GM12878 (cell line): ENCODE data around the gene EGFR. TPM values are rescaled to one million over a fixed set of nuclear protein-coding genes. Genes with fewer than 3 reads are reported as not detected.

ENCODE experiments used
- ATAC-seq: fragments of 200-7000 bp; cut with Tn5 transposase; 3 replicates; pipeline ENCODE4 v1.9.1; 2020; ENCODE audit warnings: mild to moderate bottlenecking, moderate library complexity
- BruUV-seq: library from RNA; stranded (reverse); fragments of 400-500 nt; replicated peaks from 2 replicates; lab custom pipeline; 2021; lab: Mats Ljungman, UMichigan
- CTCF ChIA-PET: fragments of 300-600 bp; sonication (Branson Sonifier 250); formaldehyde crosslinking; extraction: SDS; loops from one replicate; lab custom pipeline; 2021; ENCODE audit warnings: inconsistent platforms; lab: Yijun Ruan, JAX
- POLR2A ChIA-PET: fragments of 350-600 bp; formaldehyde crosslinking; extraction: SDS; loops from one replicate; lab custom pipeline; 2021; ENCODE audit warnings: inconsistent platforms; lab: Charles Lee
- RAD21 ChIA-PET: fragments of 300-600 bp; sonication (Branson Sonifier 250); formaldehyde crosslinking; loops from one replicate; lab custom pipeline; 2023; ENCODE audit warnings: antibody characterized with exemption; ENCODE audit not compliant: unreplicated experiment; lab: Charles Lee
- SMC1A ChIA-PET: fragments of 300-600 bp; sonication (Branson Sonifier 250); formaldehyde crosslinking; loops from one replicate; lab custom pipeline; 2023; ENCODE audit not compliant: unreplicated experiment, uncharacterized antibody; lab: Charles Lee
- DNase-seq: peaks from one replicate; pipeline ENCODE4 v3.0.0-alpha.2; 2011; ENCODE audit warnings: low read depth, low spot score
- FAIRE-seq: peaks from 3 replicates; lab custom pipeline; 2011; peaks lifted over from hg19 to GRCh38; lab: Jason Lieb, UNC
- H2AFZ ChIP-seq: 2 replicates; pipeline ENCODE4 v1.6.0; 2011; ENCODE audit warnings: low read depth, low read length, control low read depth; ENCODE audit not compliant: control insufficient read depth
- H3K27ac ChIP-seq: 2 replicates; pipeline ENCODE4 v1.5.1; 2011; ENCODE audit warnings: control low read depth; ENCODE audit not compliant: control insufficient read depth, insufficient read depth
- H3K27me3 ChIP-seq, 2 experiments: replicated peaks in 1 of 2; 2 replicates each; pipeline versions ENCODE4 v1.6.0 to v1.6.1; 2011; ENCODE audit warnings: low read length in 1 of 2; ENCODE audit not compliant: control insufficient read depth in 2 of 2, insufficient read depth in 2 of 2
- H3K36me3 ChIP-seq, 2 experiments: 2 replicates each; pipeline ENCODE4 v1.5.1; 2011; ENCODE audit warnings: low read length in 1 of 2; ENCODE audit not compliant: control insufficient read depth in 2 of 2, insufficient read depth in 2 of 2
- H3K4me1 ChIP-seq: 2 replicates; pipeline ENCODE4 v1.6.1; 2011; ENCODE audit warnings: mild to moderate bottlenecking, low read length, moderate library complexity, mixed read lengths; ENCODE audit not compliant: control insufficient read depth, insufficient read depth
- H3K4me2 ChIP-seq: 2 replicates; pipeline ENCODE4 v1.6.0; 2011; ENCODE audit warnings: control low read depth; ENCODE audit not compliant: control insufficient read depth, insufficient read depth
- H3K4me3 ChIP-seq: fragments of 200-600 bp; sonication (generic); 2 replicates; pipeline ENCODE4 v1.5.1; 2016
- H3K79me2 ChIP-seq: 2 replicates; pipeline ENCODE4 v1.6.0; 2011; ENCODE audit warnings: low read length; ENCODE audit not compliant: control insufficient read depth, insufficient read depth
- H3K9ac ChIP-seq: 2 replicates; pipeline ENCODE4 v1.8.0; 2011; ENCODE audit warnings: low read length, control low read depth, mixed read lengths; ENCODE audit not compliant: control insufficient read depth, insufficient read depth
- H3K9me3 ChIP-seq: replicated peaks from 3 replicates; pipeline ENCODE4 v1.5.1; 2011; ENCODE audit warnings: mild to moderate bottlenecking, low read length; ENCODE audit not compliant: control insufficient read depth, insufficient read depth
- H4K20me1 ChIP-seq: 2 replicates; pipeline ENCODE4 v1.6.0; 2011; ENCODE audit not compliant: control insufficient read depth, insufficient read depth
- CHD2 ChIP-seq: IDR thresholded peaks from 2 replicates; pipeline ENCODE4 v1.6.1; 2011; ENCODE audit warnings: low read depth, low read length, improper control_type of control experiment, borderline replicate concordance
- NFYA ChIP-seq: IDR thresholded peaks from 2 replicates; pipeline ENCODE4 v1.6.1; 2011; ENCODE audit warnings: low read depth, mild to moderate bottlenecking, low read length, improper control_type of control experiment, borderline replicate concordance
- POLR2AphosphoS5 ChIP-seq: IDR thresholded peaks from 2 replicates; pipeline ENCODE4 v1.6.1; 2011; ENCODE audit warnings: mild to moderate bottlenecking, low read length, inconsistent platforms
- SRF ChIP-seq, 2 experiments: IDR thresholded peaks; 2 replicates each; pipeline ENCODE4 v1.6.1; 2011; ENCODE audit warnings: low read depth in 2 of 2, low read length in 2 of 2, mild to moderate bottlenecking in 1 of 2, moderate library complexity in 1 of 2
- STAT3 ChIP-seq: IDR thresholded peaks from 2 replicates; pipeline ENCODE4 v1.6.1; 2011; ENCODE audit warnings: low read depth, low read length, improper control_type of control experiment
- WGBS: methylation state at CpG from one replicate; pipeline ENCODE4 v1.1.6; 2016; ENCODE audit warnings: low lambda C conversion rate; ENCODE audit not compliant: insufficient replicate concordance, insufficient coverage; ENCODE audit errors: missing lambda C conversion rate; 5-methylcytosine and 5-hydroxymethylcytosine counted together
- in situ Hi-C: fragments of 300-500 bp; cut with MboI; formaldehyde crosslinking; loops from 9 replicates; pipeline ENCODE4 v1.14.3; 2018; ENCODE audit warnings: mixed read lengths
- intact Hi-C: fragments of 100-400 bp; cut with micrococcal nuclease; formaldehyde crosslinking; loops from one replicate; pipeline ENCODE4 v1.14.2; 2022; ENCODE audit not compliant: unreplicated experiment
- polyA plus RNA-seq, 11 experiments: library from polyadenylated mRNA; depleted of rRNA in 4 of 11; unstranded in 6 of 11; stranded (reverse) in 5 of 11; fragments of >200 nt; fragmentation: Nextera tagmentation in 4 of 11; fragmentation: Illumina TruSeq in 1 of 11; extraction: Ambion mirVana in 4 of 11; extraction: Trizol in 1 of 11; gene quantifications; 1 replicate in 1 of 11; 2 replicates in 10 of 11; pipeline versions ENCODE4 v1.2.1 to v1.2.3, GENCODE V29; 2011 to 2016; ENCODE audit warnings: inconsistent platforms in 2 of 11, missing spikeins in 2 of 11, low read depth in 1 of 11
- total RNA-seq, 4 experiments: library from RNA; depleted of rRNA in 3 of 4; stranded (reverse); fragments of >200 nt in 3 of 4; fragmentation: Illumina TruSeq in 1 of 4; extraction: Trizol in 1 of 4; gene quantifications; 2 replicates each; pipeline versions ENCODE4 v1.2.1 to v1.2.3, GENCODE V29; 2013 to 2021
- TF ChIP-seq, protein P1 (sequence below): fragments of 450-650 bp; IDR thresholded peaks from 2 replicates; pipeline ENCODE4 v1.6.1; 2018; ENCODE audit warnings: borderline replicate concordance, mild to moderate bottlenecking; ENCODE audit not compliant: partially characterized antibody

Gene EGFR
- total and polyA plus RNA-seq, 10 of the 15 experiments (the other 5 are each of a cell fraction or from before 2014, with no cell fraction given) = 0.01 to 0.31 TPM; not detected in 8

DNA sequence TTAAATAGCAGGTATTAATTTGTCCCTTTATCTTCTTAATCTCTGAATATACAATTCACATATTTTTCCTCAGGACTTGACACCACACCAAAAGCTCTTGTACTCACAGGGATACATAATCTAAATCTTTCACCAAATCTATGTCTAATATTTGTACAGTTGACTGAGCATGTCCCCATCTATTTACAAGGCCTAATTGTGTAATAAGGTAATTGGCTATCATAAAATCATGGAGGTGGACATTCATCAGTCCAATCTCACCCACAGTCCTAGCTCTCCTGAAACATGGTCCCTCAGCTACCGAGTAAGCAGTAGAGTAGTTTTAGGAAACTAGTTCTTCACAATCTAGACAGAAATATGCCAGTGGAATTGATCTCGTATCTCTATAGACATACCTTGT is 30.3 kb upstream of the EGFR start:
- no peaks in the 10 kb centered on the region for H3K9me3 ChIP-seq
- BruUV-seq = no TSS peak
- ChIA-PET RAD21 (no interaction called here), SMC1A (interaction anchor here (0.9 to 1.4 kb wide), 3 partner anchors 10 to 33 kb away, joined by 3 to 4 read pairs (median 4); no protein-coding TSS in a partner anchor), CTCF (interaction anchor here (1.3 kb wide), 1 partner anchor 267 kb away, joined by 3 read pairs; no protein-coding TSS in a partner anchor), POLR2A (no interaction called here)
- 33% methylated on average over 2 of the region's 2 CpGs for WGBS
- in situ Hi-C loops = no loop called here
- H2AFZ ChIP-seq = no peak overlapping the region
- TF ChIP-seq STAT3 (no peak), CHD2 (no peak), POLR2AphosphoS5 (no peak), NFYA (no peak), SRF (IDR thresholded peaks at IDR 0.05; ENCODE audit: low read depth in 2 of 2, low read length in 2 of 2) (no peak)
- TF ChIP-seq, protein P1, sequence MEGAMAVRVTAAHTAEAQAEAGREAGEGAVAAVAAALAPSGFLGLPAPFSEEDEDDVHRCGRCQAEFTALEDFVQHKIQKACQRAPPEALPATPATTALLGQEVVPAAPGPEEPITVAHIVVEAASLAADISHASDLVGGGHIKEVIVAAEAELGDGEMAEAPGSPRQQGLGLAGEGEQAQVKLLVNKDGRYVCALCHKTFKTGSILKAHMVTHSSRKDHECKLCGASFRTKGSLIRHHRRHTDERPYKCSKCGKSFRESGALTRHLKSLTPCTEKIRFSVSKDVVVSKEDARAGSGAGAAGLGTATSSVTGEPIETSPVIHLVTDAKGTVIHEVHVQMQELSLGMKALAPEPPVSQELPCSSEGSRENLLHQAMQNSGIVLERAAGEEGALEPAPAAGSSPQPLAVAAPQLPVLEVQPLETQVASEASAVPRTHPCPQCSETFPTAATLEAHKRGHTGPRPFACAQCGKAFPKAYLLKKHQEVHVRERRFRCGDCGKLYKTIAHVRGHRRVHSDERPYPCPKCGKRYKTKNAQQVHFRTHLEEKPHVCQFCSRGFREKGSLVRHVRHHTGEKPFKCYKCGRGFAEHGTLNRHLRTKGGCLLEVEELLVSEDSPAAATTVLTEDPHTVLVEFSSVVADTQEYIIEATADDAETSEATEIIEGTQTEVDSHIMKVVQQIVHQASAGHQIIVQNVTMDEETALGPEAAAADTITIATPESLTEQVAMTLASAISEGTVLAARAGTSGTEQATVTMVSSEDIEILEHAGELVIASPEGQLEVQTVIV = no peak
- FAIRE-seq = no peak
- H3K9ac ChIP-seq = no peak overlapping the region
- no peak for ATAC-seq
- H4K20me1 ChIP-seq = no peaks in the 10 kb centered on the region
- no peak overlapping the region for H3K27ac ChIP-seq
- no peaks in the 10 kb centered on the region for H3K79me2 ChIP-seq
- H3K4me2 ChIP-seq = no peak overlapping the region
- H3K36me3 ChIP-seq = no peaks in the 10 kb centered on the region
- H3K27me3 ChIP-seq = no peaks in the 10 kb centered on the region
- no peak overlapping the region for H3K4me3 ChIP-seq
- intact Hi-C loops = no loop called here
- H3K4me1 ChIP-seq = no peaks in the 10 kb centered on the region
- DNase-seq = no peak
